UCSD-AML1 (cell line): ENCODE data around the gene COX18.
A peak's percentile ranks its signal among the peaks of the same experiment; 100 is the strongest.

ENCODE experiments used
- DNase-seq: peaks from one replicate; lab custom pipeline; 2025; ENCODE audit not compliant: unreplicated experiment; lab: John Stamatoyannopoulos, UW

Gene COX18

GRCh38 chr4:73069338-73070073 lies at the start of gene COX18:
TSS of gene COX18 (minus strand) at chr4:73069716. CDS start at chr4:73069649, 67 bp downstream.
- peak; percentile 99 for DNase-seq

- DNase-seq: no peak
Measured at GRCh38 chr4:73109493-73109892, 40.0 kb upstream of the COX18 start.

- DNase-seq: no peak
Measured at GRCh38 chr4:73104695-73105094, 35.2 kb upstream of the COX18 start.

GRCh38 chr4:73103799-73104503 lies 34.4 kb upstream of the COX18 start:
- DNase-seq: no peak

- DNase-seq: no peak
Measured at GRCh38 chr4:73099143-73099542, 29.6 kb upstream of the COX18 start.

- DNase-seq: no peak
Measured at GRCh38 chr4:73098713-73099112, 29.2 kb upstream of the COX18 start.

GRCh38 chr4:73098016-73098415 lies 28.5 kb upstream of the COX18 start:
- DNase-seq: no peak

GRCh38 chr4:73092868-73093267 lies 23.4 kb upstream of the COX18 start:
- no peak for DNase-seq

GRCh38 chr4:73090738-73091137 lies 21.2 kb upstream of the COX18 start:
- DNase-seq: no peak

GRCh38 chr4:73087871-73088270 lies 18.4 kb upstream of the COX18 start:
- no peak for DNase-seq

GRCh38 chr4:73086095-73086868 lies 16.8 kb upstream of the COX18 start:
- DNase-seq: no peak

GRCh38 chr4:73080789-73081188 lies 11.3 kb upstream of the COX18 start:
- no peak for DNase-seq

- no peak for DNase-seq
Measured at GRCh38 chr4:73075832-73076231, 6.3 kb upstream of the COX18 start.

GRCh38 chr4:73070074-73070390 lies 516 bp upstream of the COX18 start:
- DNase-seq: no peak

- DNase-seq: no peak
Measured at GRCh38 chr4:73068491-73069337, 802 bp downstream of the COX18 start.

- no peak for DNase-seq
Measured at GRCh38 chr4:73067971-73068394, 1.5 kb downstream of the COX18 start.

- DNase-seq: no peak
Measured at GRCh38 chr4:73066928-73067327, 2.6 kb downstream of the COX18 start.

GRCh38 chr4:73066445-73066844 lies 3.1 kb downstream of the COX18 start:
- DNase-seq: no peak

- no peak for DNase-seq
Measured at GRCh38 chr4:73064536-73064935, 5.0 kb downstream of the COX18 start.

GRCh38 chr4:73055241-73055897 lies 14.1 kb downstream of the COX18 start:
- DNase-seq: no peak
